ENCODE data around the gene USP7.

The USP7 gene

GRCh38 chr16:8861563-8862308, 102.0 kb downstream of the USP7 start:
- no peak for DNase-seq (ENCODE audit: low read depth)

- DNase-seq (ENCODE audit: low read depth): no peak
These were observed 103.5 kb downstream of the USP7 start for GRCh38 chr16:8859913-8860881.

GRCh38 chr16:8858994-8859912, 104.5 kb downstream of the USP7 start:
- no peak for DNase-seq (ENCODE audit: low read depth)

- no peak for DNase-seq (ENCODE audit: low read depth)
These were observed 107.7 kb downstream of the USP7 start for GRCh38 chr16:8855972-8856371.

- no peak for DNase-seq (ENCODE audit: low read depth)
These were observed 108.5 kb downstream of the USP7 start for GRCh38 chr16:8855051-8855786.

GRCh38 chr16:8854298-8854948, 109.3 kb downstream of the USP7 start:
- DNase-seq (ENCODE audit: low read depth): no peak

GRCh38 chr16:8853611-8854010, 110.1 kb downstream of the USP7 start:
- no peak for DNase-seq (ENCODE audit: low read depth)

GRCh38 chr16:8853150-8853549, 110.6 kb downstream of the USP7 start:
- no peak for DNase-seq (ENCODE audit: low read depth)

GRCh38 chr16:8852534-8852933, 111.2 kb downstream of the USP7 start:
- DNase-seq (ENCODE audit: low read depth): no peak

- no peak for DNase-seq (ENCODE audit: low read depth)
These were observed 111.8 kb downstream of the USP7 start for GRCh38 chr16:8851761-8852403.

GRCh38 chr16:8850279-8850885, 113.3 kb downstream of the USP7 start:
- DNase-seq (ENCODE audit: low read depth): no peak

- no peak for DNase-seq (ENCODE audit: low read depth)
These were observed 114.2 kb downstream of the USP7 start for GRCh38 chr16:8849411-8850011.

GRCh38 chr16:8848939-8849391, 114.7 kb downstream of the USP7 start:
- DNase-seq (ENCODE audit: low read depth): no peak

GRCh38 chr16:8848231-8848938, 115.3 kb downstream of the USP7 start:
- DNase-seq (ENCODE audit: low read depth): no peak

GRCh38 chr16:8847623-8848022, 116.1 kb downstream of the USP7 start:
- no peak for DNase-seq (ENCODE audit: low read depth)

- no peak for DNase-seq (ENCODE audit: low read depth)
These were observed 116.6 kb downstream of the USP7 start for GRCh38 chr16:8847145-8847544.

- no peak for DNase-seq (ENCODE audit: low read depth)
These were observed 117.2 kb downstream of the USP7 start for GRCh38 chr16:8846401-8846932.

- no peak for DNase-seq (ENCODE audit: low read depth)
These were observed 117.9 kb downstream of the USP7 start for GRCh38 chr16:8845699-8846298.
